Testis (tissue), 3 donors: ENCODE measurements around the gene DDX51. TPM values are rescaled to one million over a fixed set of nuclear protein-coding genes. Genes with fewer than 3 reads are reported as not detected.

ENCODE experiments used
- DNase-seq: peaks from one replicate; pipeline ENCODE4 v3.0.0-alpha.2; 2019
- H3K27ac ChIP-seq, 2 donors: fragments of 200-600 bp; sonication (generic); one replicate each; pipeline ENCODE4 v1.5.1; 2019
- H3K27me3 ChIP-seq: fragments of 200-600 bp; sonication (generic); one replicate; pipeline ENCODE4 v1.5.1; 2019
- H3K36me3 ChIP-seq: fragments of 200-600 bp; sonication (generic); one replicate; pipeline ENCODE4 v1.5.1; 2017; ENCODE audit warnings: low read depth; ENCODE audit errors: missing control alignments
- H3K4me1 ChIP-seq: fragments of 200-600 bp; sonication (generic); one replicate; pipeline ENCODE4 v1.5.1; 2019
- H3K4me3 ChIP-seq, 2 donors: fragments of 200-600 bp; sonication (generic); one replicate each; pipeline ENCODE4 v1.5.1; 2017 to 2019
- H3K9me3 ChIP-seq: fragments of 200-600 bp; sonication (generic); one replicate; pipeline ENCODE4 v1.5.1; 2017
- POLR2A ChIP-seq: fragments of 450-650 bp; IDR thresholded peaks from one replicate; pipeline ENCODE4 v1.6.1; 2017; ENCODE audit warnings: antibody characterized with exemption, mild to moderate bottlenecking, moderate library complexity
- WGBS, 2 donors: methylation state at CpG; one replicate each; pipeline ENCODE4 v1.1.5; 2018; 5-methylcytosine and 5-hydroxymethylcytosine counted together
- intact Hi-C: fragments of 100-400 bp; cut with DNase I; formaldehyde crosslinking; loops from one replicate; pipeline ENCODE4 v1.15.1; 2023; ENCODE audit warnings: low total_unique reads
- polyA plus RNA-seq: library from polyadenylated mRNA; stranded (reverse); fragments of 350-450 nt; fragmentation: Illumina TruSeq; extraction: RNeasy Lipid Tissue Mini Kit (QIAGEN cat#74804); gene quantifications from one replicate; pipeline ENCODE4 v1.2.3, GENCODE V29; 2014; ENCODE audit warnings: low read depth, low replicate concordance; ENCODE audit not compliant: insufficient read depth
- total RNA-seq, 2 donors: library from RNA; depleted of rRNA; stranded (reverse); fragments of >200 nt; gene quantifications; one replicate each; pipeline ENCODE4 v1.2.3, GENCODE V29; 2016
- TF ChIP-seq, protein P1 (sequence below), 3 experiments: fragments of 450-650 bp in 2 of 3; fragments of 200-600 bp in 1 of 3; sonication (generic) in 1 of 3; IDR thresholded peaks; one replicate each; pipeline ENCODE4 v1.5.1; 2016 to 2019; ENCODE audit warnings: antibody characterized with exemption in 3 of 3, mild to moderate bottlenecking in 2 of 3, moderate library complexity in 1 of 3

Gene DDX51
- total and polyA plus RNA-seq, 3 donors from 2014 or later, result 18.8 to 32.8 (median 29.0) TPM

DNA sequence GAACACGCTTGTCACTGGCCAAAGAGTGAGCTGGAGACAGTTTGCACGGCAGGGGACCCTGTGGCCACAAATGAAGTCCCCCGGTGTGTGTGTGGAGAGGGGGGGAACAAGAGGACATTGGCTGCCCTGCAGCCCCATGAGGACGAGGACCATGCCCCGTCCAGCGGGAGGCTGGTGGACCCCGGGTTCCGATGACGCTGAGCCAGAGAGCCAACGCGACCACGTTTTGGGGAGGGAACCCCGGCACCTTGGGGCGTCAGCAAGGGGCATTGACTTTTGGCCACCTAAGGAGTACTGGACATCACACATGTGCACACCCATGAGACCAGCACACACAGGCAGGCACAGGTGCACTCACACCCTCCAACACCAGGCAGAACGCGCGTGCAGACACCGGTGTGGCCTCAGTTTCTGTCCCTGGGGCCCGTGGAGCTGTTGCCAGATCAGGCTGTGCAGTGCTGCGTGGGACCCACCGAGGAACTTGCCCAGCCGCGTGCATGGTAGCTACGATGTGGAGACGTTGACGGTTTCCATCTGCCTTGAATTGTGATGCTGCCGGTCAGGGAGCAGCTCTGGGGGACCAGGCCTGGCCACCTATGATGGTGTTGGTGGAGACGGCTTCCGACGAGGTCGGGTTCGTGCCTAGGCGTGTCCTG, 26.6 kb upstream of the DDX51 start:
- no peak for TF ChIP-seq POLR2A
- TF ChIP-seq, protein P1, sequence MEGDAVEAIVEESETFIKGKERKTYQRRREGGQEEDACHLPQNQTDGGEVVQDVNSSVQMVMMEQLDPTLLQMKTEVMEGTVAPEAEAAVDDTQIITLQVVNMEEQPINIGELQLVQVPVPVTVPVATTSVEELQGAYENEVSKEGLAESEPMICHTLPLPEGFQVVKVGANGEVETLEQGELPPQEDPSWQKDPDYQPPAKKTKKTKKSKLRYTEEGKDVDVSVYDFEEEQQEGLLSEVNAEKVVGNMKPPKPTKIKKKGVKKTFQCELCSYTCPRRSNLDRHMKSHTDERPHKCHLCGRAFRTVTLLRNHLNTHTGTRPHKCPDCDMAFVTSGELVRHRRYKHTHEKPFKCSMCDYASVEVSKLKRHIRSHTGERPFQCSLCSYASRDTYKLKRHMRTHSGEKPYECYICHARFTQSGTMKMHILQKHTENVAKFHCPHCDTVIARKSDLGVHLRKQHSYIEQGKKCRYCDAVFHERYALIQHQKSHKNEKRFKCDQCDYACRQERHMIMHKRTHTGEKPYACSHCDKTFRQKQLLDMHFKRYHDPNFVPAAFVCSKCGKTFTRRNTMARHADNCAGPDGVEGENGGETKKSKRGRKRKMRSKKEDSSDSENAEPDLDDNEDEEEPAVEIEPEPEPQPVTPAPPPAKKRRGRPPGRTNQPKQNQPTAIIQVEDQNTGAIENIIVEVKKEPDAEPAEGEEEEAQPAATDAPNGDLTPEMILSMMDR (IDR thresholded peaks at IDR 0.05), result no peak
- H3K36me3 ChIP-seq, result no peaks in the 10 kb centered on the region
- H3K9me3 ChIP-seq, result no peaks in the 10 kb centered on the region
- no peaks in the 10 kb centered on the region for H3K27me3 ChIP-seq
- DNase-seq, result no peak
- WGBS, 2 donors, result 83 to 88% methylated on average over 7 to 33 of the region's 33 CpGs
- intact Hi-C loops, result no loop called here
- no peak overlapping the region for H3K27ac ChIP-seq
- no peaks in the 10 kb centered on the region for H3K4me1 ChIP-seq
- no peak overlapping the region for H3K4me3 ChIP-seq

DNA sequence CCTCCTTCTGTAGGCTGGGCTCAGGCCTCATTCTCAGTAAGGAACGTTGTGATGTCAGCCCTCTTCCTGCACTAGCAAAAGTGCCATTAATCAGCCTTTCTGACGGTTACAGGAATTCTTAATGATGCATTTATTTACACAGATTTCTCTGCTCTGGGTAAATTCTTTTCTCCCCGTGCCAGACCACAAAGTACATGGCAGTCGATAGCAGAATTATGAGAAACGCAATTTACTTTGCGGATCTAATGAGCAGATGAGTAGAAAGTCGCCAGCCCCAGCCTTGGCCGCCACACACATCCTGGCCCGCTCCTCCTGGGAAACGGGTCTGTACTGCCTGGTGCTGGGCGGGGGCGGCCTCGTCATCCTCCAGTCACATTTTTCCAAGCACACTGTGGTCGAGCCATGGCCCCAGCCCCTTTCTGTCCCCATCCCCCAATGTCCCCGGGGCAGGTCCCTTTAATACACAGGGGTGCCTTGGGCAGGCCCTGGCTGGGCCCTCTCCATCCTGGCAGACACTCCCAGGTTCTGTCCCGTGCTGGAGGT, 26.0 kb upstream of the DDX51 start:
- Histone ChIP-seq H3K36me3 (no peaks in the 10 kb centered on the region), H3K9me3 (no peaks in the 10 kb centered on the region), H3K27me3 (no peaks in the 10 kb centered on the region), H3K4me3 (no peak overlapping the region), H3K27ac (no peak overlapping the region), H3K4me1 (no peaks in the 10 kb centered on the region)
- intact Hi-C loops, result no loop called here
- no peak for TF ChIP-seq POLR2A
- TF ChIP-seq, protein P1 (IDR thresholded peaks at IDR 0.05), result no peak
- DNase-seq, result no peak
- WGBS, 2 donors, result 50 to 58% methylated on average over 14 to 16 of the region's 16 CpGs

DNA sequence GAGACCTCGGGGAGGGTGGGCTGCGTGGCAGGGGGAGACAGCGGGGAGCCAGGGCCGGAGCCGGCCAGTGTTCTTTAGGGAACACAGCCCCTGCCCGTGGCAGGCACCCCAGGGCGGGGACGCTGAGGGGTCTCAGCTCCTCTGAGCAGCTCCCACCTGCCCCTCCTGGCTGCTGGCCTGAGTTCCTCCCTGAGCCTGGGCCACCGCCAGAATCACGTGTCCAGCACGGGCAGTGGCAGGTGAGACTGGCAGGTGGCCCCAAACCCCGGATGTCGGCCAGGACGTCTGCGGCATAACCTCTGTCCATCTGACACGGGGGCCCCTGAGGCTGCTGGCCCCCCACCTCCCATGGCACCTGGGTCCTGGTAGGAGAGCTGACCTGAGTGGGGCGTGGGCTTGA, 25.3 kb upstream of the DDX51 start:
- DNase-seq, result no peak
- Histone ChIP-seq H3K27me3 (no peaks in the 10 kb centered on the region), H3K4me1 (no peaks in the 10 kb centered on the region), H3K27ac (no peak overlapping the region), H3K4me3 (no peak overlapping the region), H3K36me3 (no peaks in the 10 kb centered on the region), H3K9me3 (no peaks in the 10 kb centered on the region)
- 85 to 100% methylated on average over 1 to 17 of the region's 17 CpGs for WGBS, 2 donors
- no peak for TF ChIP-seq POLR2A
- TF ChIP-seq, protein P1 (IDR thresholded peaks at IDR 0.05), result no peak
- intact Hi-C loops, result no loop called here

DNA sequence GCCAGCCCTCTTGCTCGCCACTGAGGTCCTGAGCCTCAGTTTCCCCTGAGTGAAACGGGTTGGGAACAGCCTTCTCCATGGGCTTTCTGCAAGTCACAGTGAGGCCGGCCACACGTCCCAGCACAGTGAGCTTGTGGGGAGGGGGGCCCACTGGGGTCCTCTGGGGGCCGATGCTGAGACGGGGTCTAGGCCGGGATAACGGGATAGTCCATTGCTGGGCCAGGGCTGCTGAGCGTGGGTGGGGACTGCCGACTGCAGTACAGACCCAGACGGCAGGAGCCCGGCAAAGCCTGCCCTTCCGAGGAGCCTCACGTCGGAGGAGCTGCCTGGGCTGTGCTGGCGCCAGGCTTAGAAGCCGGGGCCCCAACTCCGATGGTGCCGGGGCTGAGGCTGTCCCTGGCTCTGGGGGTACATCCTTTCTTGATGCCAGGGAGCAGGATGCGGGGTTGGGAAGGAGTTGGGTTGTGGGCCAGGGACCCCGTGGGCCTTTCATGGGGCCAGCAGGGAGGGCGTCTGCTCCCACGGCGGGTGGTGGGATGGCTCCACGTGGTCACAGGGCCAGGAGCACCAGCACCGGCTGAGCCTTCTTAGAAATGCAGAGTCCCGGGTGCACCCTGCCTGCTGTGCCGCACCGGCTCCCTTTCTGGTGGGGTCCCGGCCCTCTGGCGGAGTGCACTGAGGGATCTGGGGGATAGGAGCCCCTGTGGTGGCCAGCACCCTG, 24.4 kb upstream of the DDX51 start:
- no peak overlapping the region for H3K27ac ChIP-seq
- H3K27me3 ChIP-seq, result no peaks in the 10 kb centered on the region
- intact Hi-C loops, result no loop called here
- H3K4me1 ChIP-seq, result no peaks in the 10 kb centered on the region
- no peak for DNase-seq
- 70 to 82% methylated on average over 13 to 21 of the region's 31 CpGs for WGBS, 2 donors
- no peaks in the 10 kb centered on the region for H3K9me3 ChIP-seq
- no peaks in the 10 kb centered on the region for H3K36me3 ChIP-seq
- no peak for TF ChIP-seq POLR2A
- TF ChIP-seq, protein P1 (IDR thresholded peaks at IDR 0.05), result no peak
- H3K4me3 ChIP-seq, result no peak overlapping the region
